Non-pigmented ciliary epithelial cell (primary cell): Measurements from ENCODE around the gene DZIP1.
"Not testable (repeated sequence)": the region's sequence is repeated elsewhere in the genome, so short reads cannot be mapped to it uniquely, and the experiment has no call there.

Experiments used
- DNase-seq: peaks from one replicate; pipeline ENCODE4 v3.0.0-alpha.2; 2010; ENCODE audit warnings: low read depth

DZIP1 gene

DNA sequence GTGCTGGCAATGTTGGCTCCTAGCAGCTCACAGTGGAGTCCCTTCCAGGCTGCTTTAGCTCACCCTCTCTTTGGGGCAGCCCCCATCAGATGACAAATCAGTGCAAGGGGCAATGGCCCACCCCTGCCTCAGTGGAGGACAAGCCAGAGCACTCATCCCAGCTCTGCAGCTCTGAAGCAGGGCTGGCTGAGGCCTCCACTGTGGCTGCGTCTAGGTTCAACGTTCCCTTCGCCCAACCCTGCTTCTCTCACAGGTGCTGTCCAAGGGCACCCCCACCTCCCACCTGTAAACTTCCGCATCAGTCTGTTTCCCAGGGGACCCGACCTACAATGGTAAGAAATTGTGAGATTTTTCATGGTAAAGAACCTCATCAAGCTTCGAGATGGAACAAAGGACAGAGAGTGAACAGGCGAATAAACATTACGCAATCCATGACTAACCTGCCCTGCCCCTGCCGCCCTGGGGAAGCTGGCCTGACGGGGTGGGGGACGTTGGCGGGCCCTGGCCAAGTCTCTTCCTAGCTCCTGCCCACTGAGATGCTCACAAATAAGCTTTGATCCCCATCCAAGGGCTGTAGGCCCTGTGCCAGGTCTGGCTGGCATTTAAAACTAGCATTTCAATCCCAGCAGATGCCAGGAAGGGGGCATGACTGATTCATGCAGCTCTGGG lies 40.5 kb downstream of the DZIP1 start:
- no peak for DNase-seq

GRCh38 chr13:95601906-95602305 lies 42.6 kb downstream of the DZIP1 start:
- no peak for DNase-seq

DNA sequence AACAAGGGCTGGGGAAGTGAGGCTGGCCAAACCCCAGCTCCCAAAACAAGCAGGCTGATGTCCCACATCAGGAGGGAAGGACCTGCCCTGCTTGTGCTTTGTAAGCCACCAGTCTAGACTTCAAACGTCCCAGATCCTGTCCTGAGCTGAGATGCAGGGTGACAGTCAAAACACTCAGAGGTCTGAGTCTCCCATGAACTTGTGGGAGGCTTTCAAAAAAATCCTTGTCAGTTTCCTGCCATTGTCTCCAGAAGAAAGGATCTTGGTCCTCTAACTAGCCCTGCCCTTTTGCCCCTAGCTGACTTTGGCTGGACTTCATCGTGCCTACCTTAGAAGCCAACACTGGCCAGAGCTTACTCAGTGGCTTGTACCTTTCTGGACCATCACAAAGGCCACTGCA lies 43.3 kb downstream of the DZIP1 start:
- DNase-seq: no peak

- no peak for DNase-seq
These were observed 47.8 kb downstream of the DZIP1 start for GRCh38 chr13:95596701-95597100.

DNA sequence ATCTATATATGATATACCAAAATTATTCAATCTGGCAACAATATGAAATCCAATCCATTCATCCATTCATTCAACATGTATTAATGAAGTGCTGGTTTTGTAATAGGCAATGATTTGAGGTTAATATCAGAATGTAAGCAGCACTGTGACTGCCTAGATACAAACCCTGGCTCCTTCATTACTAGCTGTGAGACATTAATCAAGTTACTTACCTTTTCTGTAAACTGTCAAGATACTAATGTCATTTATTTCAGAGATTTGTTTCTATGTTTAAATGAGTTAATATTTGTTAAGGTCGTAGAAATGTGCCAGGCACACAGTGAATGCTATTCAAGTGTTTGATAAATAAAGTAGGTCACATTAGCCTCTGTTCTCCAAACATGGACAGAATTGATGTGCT lies 51.0 kb downstream of the DZIP1 start:
- DNase-seq: no peak

- DNase-seq: no peak
These were observed 55.8 kb downstream of the DZIP1 start for GRCh38 chr13:95588721-95589120.

DNA sequence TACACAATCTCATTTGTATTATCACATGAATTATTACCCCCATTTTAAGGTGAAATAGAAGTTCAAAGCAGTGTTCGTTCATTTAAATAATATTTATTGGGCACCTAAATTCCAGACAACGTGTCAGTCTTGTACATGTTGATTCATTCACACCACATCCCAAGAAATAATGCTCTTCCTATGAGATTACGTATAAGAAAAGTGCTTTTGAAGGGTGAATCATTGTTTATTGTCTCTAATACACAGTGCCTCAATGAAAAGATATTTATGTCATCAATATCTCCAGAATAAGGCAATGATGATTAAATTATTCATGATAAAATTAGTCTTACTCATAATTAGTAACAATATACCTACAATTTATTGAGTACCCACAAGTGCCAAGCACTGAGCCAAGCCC lies 56.4 kb downstream of the DZIP1 start:
- no peak for DNase-seq

DNA sequence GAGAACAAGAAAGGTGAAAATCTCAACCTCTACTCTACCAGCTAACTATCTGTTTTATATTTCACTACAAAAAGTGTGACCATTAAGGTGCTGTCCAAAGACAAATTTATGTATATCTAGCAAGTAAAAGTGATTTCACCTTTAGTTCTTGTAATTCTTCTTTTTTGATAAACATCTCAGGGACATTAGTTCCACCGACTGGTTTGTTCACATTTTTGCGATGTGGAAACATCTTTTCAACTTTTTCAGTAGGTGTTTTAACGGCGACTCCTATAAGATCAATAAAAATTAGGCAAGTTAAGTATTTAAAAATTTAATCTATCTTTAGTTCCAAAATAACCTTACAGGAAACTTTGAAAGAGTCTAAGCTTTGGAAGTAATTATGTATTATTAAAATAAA lies 58.6 kb downstream of the DZIP1 start:
- DNase-seq: no peak

DNA sequence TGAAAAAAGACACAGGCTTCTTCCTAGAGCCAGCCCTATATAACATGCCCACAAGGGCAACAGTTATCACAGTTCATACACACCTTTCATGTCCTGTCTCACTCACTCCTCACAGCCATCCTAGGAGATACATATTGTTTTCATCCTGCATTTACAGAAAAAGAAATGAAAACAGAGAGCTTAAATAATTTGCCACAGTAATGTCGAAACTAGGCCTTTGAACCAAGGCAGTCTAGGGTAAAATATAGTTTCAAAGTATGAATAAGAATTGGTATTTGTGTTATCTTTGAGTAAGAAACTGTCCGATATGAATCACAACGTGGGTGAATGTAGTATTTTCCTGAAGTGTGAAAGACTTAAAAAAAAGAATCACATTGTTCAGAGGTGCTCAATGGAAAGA lies 65.2 kb downstream of the DZIP1 start:
- no peak for DNase-seq

DNA sequence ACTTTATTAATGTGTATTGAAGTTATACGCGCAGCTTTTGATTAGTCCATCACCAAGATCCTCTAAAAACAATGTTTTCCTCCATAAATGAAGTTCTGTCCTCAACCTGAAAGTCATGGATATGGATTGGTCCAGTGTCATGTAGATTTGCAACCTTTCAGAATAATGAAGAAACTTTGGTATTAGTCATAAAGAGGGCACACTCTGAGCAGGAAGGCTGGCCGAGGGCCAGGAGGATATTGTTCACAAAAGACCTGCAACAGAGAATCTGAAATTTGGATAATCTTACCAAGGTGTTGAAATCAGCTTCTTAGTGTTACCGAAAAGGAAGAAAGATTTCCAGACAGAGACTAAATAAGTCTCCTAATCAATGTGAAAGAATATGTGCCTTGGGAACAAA lies 71.3 kb downstream of the DZIP1 start:
- no peak for DNase-seq

GRCh38 chr13:95571941-95572340 lies 72.6 kb downstream of the DZIP1 start:
- DNase-seq: no peak

DNA sequence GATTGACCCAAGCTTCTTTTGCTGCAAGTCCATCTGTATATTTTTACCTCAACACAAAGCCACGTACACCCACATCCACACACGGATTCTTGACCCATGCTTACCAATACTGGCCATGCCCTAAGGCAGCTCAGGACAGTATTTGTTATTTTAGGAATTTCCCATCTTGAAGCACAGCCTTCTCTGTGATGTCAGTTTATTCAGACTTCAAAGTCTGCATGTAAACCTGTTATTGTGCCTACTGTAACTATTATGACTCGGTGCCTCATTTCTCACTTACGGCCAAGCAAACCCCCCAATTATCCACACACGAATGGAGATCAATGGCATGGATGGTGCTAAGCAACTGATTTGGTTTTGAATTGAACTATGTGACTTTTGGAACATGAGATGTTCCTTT lies 74.5 kb downstream of the DZIP1 start:
- DNase-seq: no peak

DNA sequence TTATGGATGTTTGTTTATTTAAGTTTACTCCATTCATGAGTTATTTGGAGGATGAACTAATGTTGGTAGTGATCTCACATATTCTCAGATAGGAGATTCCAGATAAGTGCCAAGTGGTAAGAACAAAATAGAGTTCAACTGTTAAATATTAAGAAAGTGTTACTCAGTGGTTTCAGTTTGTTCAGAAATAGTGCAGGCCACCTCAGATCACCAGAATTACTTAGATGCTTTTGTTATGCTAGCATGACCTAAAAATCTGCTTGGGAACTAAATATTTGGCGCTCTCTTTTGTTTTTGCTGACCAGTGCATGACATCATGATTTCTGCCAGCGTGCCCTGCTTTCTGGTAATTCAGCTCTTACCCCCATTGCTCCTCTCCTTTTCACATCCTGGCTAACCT lies 76.4 kb downstream of the DZIP1 start:
- DNase-seq: no peak

GRCh38 chr13:95565758-95566157 lies 78.7 kb downstream of the DZIP1 start:
- DNase-seq: not testable (repeated sequence)

DNA sequence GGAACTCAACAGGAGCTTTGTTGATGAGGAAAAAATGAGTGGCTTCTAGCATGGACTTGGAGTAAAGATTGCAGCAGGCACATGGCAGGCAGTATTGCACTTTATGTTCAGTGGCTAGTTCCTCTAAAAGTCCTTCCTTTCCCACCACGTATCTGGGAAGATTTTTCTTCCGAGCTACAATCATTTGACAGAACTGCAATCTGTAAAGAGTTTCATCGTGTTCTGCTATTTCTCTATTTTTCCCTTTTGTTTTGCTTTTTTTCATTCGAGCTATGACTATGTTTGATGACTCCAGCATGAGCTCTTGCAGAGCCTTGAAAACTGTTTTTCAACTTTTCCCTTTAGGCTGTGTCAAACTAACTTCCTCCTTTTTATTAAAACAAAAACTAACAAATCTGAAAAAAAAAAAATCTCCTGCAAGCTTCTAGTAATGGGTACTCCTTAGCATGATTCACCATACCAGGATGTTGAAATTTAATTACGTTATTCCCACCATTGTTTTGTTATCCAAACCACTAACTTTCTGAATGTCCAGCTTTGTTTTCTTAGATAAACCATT lies 79.7 kb downstream of the DZIP1 start:
- DNase-seq: peak; percentile 27

- no peak for DNase-seq
These were observed 80.4 kb downstream of the DZIP1 start for GRCh38 chr13:95564091-95564490.

DNA sequence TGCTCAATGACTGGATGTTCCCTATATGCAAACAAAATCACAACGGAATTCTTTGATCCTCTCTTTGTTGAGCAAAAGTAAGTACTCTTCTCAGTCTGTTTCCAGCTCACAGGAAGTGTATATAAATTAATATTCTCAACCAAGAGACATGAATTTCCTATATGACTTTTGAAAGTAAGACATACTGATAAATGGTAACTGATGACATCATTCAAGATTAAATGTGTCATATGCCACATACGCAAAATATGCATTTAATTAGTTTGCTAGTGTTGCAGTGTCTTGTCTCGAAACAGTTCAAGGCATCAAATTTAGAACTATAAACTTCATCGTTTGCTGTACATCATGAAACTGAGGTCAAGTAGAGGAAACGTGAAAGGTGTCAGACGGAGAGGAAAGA lies 84.1 kb downstream of the DZIP1 start:
- DNase-seq: no peak

GRCh38 chr13:95559100-95559499 lies 85.4 kb downstream of the DZIP1 start:
- DNase-seq: no peak

- no peak for DNase-seq
These were observed 87.5 kb downstream of the DZIP1 start for GRCh38 chr13:95557013-95557412.

DNA sequence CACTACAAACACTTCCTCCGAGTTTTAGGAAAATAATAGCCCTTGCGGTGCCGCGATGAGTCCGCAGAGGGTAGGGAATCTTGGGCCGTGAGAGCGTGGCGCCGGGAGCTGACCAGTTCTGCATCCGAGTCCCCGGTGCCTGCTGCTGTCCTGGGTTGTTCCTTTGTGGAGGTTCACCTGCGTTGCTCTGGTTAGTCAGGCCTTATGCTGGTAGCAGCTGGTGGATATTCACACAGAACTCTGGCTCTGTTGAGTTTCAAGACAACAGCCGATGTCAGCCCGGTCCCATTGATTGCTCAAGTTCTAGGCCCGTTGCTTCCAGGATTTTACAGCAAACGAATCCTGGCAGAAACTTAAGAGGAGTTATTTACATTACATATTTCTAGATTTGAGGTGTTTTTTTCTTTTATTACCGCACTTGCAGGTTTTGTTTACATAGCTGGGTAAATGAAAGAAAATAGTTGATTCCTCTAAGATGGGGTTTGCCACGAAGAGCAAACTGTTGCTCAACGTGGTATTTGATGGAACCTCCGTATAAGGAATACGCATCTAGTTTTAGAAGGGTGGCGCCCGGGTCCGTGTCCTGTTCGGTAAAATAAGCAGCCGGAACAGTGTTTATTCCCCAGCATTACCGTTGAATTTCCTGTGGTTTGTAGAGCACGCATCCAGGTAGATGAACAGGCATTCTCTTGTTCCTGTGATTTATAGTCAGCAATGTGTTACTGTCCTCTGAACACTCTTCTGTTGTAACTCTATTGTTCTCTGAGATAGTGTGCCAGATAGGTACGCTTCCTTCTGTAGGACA lies 90.7 kb downstream of the DZIP1 start:
- DNase-seq: no peak

GRCh38 chr13:95552539-95553441 lies 91.7 kb downstream of the DZIP1 start, which contains the start of gene CLDN10:
TSS of gene CLDN10 (plus strand) at chr13:95552720. CDS start at chr13:95552754, 34 bp downstream.
- DNase-seq: no peak

- no peak for DNase-seq
These were observed 92.3 kb downstream of the DZIP1 start for GRCh38 chr13:95552208-95552538.
